Neural cell (in vitro differentiated cells): ENCODE measurements around the gene ACP6. TPM values are rescaled to one million over a fixed set of nuclear protein-coding genes. Genes with fewer than 3 reads are reported as not detected.
"Not testable (repeated sequence)": the region's sequence is repeated elsewhere in the genome, so short reads cannot be mapped to it uniquely, and the experiment has no call there.

Source experiments
- H2AFZ ChIP-seq: fragments of 200-600, 300-800 bp; sonication (generic), shearing (Covaris generic); 2 replicates; pipeline ENCODE4 v1.6.0; 2014; ENCODE audit warnings: low read depth, mild to moderate bottlenecking, antibody characterized with exemption, low read length, moderate library complexity
- H3F3A ChIP-seq: fragments of 200-600 bp; shearing (Covaris generic); 2 replicates; pipeline ENCODE4 v1.6.1; 2016; ENCODE audit warnings: mild to moderate bottlenecking, moderate library complexity, mixed read lengths, antibody characterized with exemption, low read length; ENCODE audit not compliant: insufficient read depth, poor library complexity, severe bottlenecking
- H3K27ac ChIP-seq: fragments of 200-600, 300-800 bp; sonication (generic), shearing (Covaris generic); 2 replicates; pipeline ENCODE4 v1.5.1; 2014; ENCODE audit warnings: mild to moderate bottlenecking, low read length, moderate library complexity
- H3K27me3 ChIP-seq: fragments of 300-800, 200-600 bp; sonication (generic), shearing (Covaris generic); 2 replicates; pipeline ENCODE4 v1.6.0; 2014; ENCODE audit warnings: mild to moderate bottlenecking, low read depth, low read length, moderate library complexity; ENCODE audit not compliant: insufficient read depth
- H3K36me3 ChIP-seq: fragments of 300-800, 200-600 bp; sonication (generic), shearing (Covaris generic); 2 replicates; pipeline ENCODE4 v1.5.1; 2014; ENCODE audit warnings: mild to moderate bottlenecking, antibody characterized with exemption, low read length, moderate library complexity; ENCODE audit not compliant: insufficient read depth
- H3K4me2 ChIP-seq: fragments of 300-800, 200-600 bp; sonication (generic), shearing (Covaris generic); 2 replicates; pipeline ENCODE4 v1.6.0; 2014; ENCODE audit warnings: mild to moderate bottlenecking, low read length
- H3K4me3 ChIP-seq: fragments of 300-800, 200-600 bp; sonication (generic), shearing (Covaris generic); 2 replicates; pipeline ENCODE4 v1.5.1; 2014; ENCODE audit warnings: mild to moderate bottlenecking, low read length, moderate library complexity
- H3K79me2 ChIP-seq: fragments of 200-600 bp; shearing (Covaris generic); replicated peaks from 2 replicates; pipeline ENCODE4 v1.6.0; 2014; ENCODE audit warnings: mild to moderate bottlenecking, low read length, moderate library complexity; ENCODE audit not compliant: insufficient read depth
- H3K9ac ChIP-seq: fragments of 300-800, 200-600 bp; sonication (generic), shearing (Covaris generic); 2 replicates; pipeline ENCODE4 v1.6.1; 2016; ENCODE audit warnings: mild to moderate bottlenecking, low read length, mixed read lengths
- H3K9me2 ChIP-seq: fragments of 200-600 bp; shearing (Covaris generic); 2 replicates; pipeline ENCODE4 v1.6.1; 2016; ENCODE audit warnings: mild to moderate bottlenecking, low read length, mixed read lengths; ENCODE audit not compliant: insufficient read depth
- H3K9me3 ChIP-seq: fragments of 200-600, 300-800 bp; sonication (generic), shearing (Covaris generic); 2 replicates; pipeline ENCODE4 v1.6.1; 2016; ENCODE audit warnings: mild to moderate bottlenecking, mixed run types, low read length, moderate library complexity, mixed read lengths
- H4K20me1 ChIP-seq: fragments of 200-600 bp; shearing (Covaris generic); 2 replicates; pipeline ENCODE4 v1.6.1; 2016; ENCODE audit warnings: mild to moderate bottlenecking, mixed run types; ENCODE audit not compliant: insufficient read depth
- EP300 ChIP-seq: fragments of 450-650 bp; conservative IDR thresholded peaks from 2 replicates; pipeline ENCODE4 v1.6.1; 2014; ENCODE audit warnings: antibody characterized with exemption, mild to moderate bottlenecking, moderate library complexity; ENCODE audit not compliant: poor library complexity, severe bottlenecking
- EZH2 ChIP-seq: fragments of 200-600, 300-800 bp; shearing (Covaris generic), sonication (generic); IDR thresholded peaks from 2 replicates; pipeline ENCODE4 v1.6.1; 2014; ENCODE audit warnings: antibody characterized with exemption, low read length, borderline replicate concordance, mild to moderate bottlenecking; ENCODE audit not compliant: insufficient read depth, poor library complexity, severe bottlenecking
- MXI1 ChIP-seq: fragments of 450-650 bp; conservative IDR thresholded peaks from 2 replicates; pipeline ENCODE4 v1.6.1; 2014; ENCODE audit warnings: antibody characterized with exemption, mild to moderate bottlenecking; ENCODE audit not compliant: poor library complexity, severe bottlenecking
- POLR2AphosphoS5 ChIP-seq: IDR thresholded peaks from 2 replicates; pipeline ENCODE4 v1.6.1; 2012
- RAD21 ChIP-seq: fragments of 450-650 bp; conservative IDR thresholded peaks from 2 replicates; pipeline ENCODE4 v1.6.1; 2014; ENCODE audit warnings: antibody characterized with exemption, mild to moderate bottlenecking, moderate library complexity
- REST ChIP-seq: IDR thresholded peaks from 2 replicates; pipeline ENCODE4 v1.6.1; 2012; ENCODE audit warnings: borderline replicate concordance
- SMC3 ChIP-seq: fragments of 450-650 bp; conservative IDR thresholded peaks from 2 replicates; pipeline ENCODE4 v1.6.1; 2014; ENCODE audit warnings: antibody characterized with exemption, mild to moderate bottlenecking, moderate library complexity; ENCODE audit not compliant: poor library complexity
- TAF1 ChIP-seq: IDR thresholded peaks from 2 replicates; pipeline ENCODE4 v1.6.1; 2012; ENCODE audit warnings: low read depth
- polyA plus RNA-seq: library from polyadenylated mRNA; depleted of rRNA; stranded (reverse); fragments of >200 nt; gene quantifications from 2 replicates; pipeline ENCODE4 v1.2.3, GENCODE V29; 2014
- TF ChIP-seq, protein P1 (sequence below): fragments of 450-650 bp; IDR thresholded peaks from 2 replicates; pipeline ENCODE4 v1.5.1; 2014; ENCODE audit warnings: antibody characterized with exemption, mild to moderate bottlenecking, moderate library complexity; ENCODE audit not compliant: poor library complexity, severe bottlenecking

ACP6 gene
- polyA plus RNA-seq, 1 donor from 2014 or later, result 2.9 TPM

GRCh38 chr1:147618077-147618569 is 52.2 kb downstream of the ACP6 start:
- Histone ChIP-seq H3K27me3 (no peaks in the 10 kb centered on the region), H3F3A (no peaks in the 10 kb centered on the region), H3K79me2 (no peaks in the 10 kb centered on the region), H3K27ac (no peak overlapping the region), H3K4me2 (no peak overlapping the region), H2AFZ (no peak overlapping the region), H3K9me2 (no peaks in the 10 kb centered on the region), H4K20me1 (no peaks in the 10 kb centered on the region), H3K9me3 (no peaks in the 10 kb centered on the region), H3K36me3 (peaks cover 37% of the 10 kb centered on the region), H3K4me3 (no peak overlapping the region), H3K9ac (no peak overlapping the region)
- TF ChIP-seq MXI1, result no peak
- no peak for TF ChIP-seq POLR2AphosphoS5
- TF ChIP-seq TAF1, result no peak
- TF ChIP-seq RAD21, result no peak
- no peak for TF ChIP-seq REST
- TF ChIP-seq SMC3, result no peak
- TF ChIP-seq EP300, result no peak
- TF ChIP-seq EZH2, result no peak
- TF ChIP-seq, protein P1, sequence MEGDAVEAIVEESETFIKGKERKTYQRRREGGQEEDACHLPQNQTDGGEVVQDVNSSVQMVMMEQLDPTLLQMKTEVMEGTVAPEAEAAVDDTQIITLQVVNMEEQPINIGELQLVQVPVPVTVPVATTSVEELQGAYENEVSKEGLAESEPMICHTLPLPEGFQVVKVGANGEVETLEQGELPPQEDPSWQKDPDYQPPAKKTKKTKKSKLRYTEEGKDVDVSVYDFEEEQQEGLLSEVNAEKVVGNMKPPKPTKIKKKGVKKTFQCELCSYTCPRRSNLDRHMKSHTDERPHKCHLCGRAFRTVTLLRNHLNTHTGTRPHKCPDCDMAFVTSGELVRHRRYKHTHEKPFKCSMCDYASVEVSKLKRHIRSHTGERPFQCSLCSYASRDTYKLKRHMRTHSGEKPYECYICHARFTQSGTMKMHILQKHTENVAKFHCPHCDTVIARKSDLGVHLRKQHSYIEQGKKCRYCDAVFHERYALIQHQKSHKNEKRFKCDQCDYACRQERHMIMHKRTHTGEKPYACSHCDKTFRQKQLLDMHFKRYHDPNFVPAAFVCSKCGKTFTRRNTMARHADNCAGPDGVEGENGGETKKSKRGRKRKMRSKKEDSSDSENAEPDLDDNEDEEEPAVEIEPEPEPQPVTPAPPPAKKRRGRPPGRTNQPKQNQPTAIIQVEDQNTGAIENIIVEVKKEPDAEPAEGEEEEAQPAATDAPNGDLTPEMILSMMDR, result no peak

- H3K9me2 ChIP-seq, H3K27me3 ChIP-seq, H3K79me2 ChIP-seq, H3K4me3 ChIP-seq, H3F3A ChIP-seq, H3K27ac ChIP-seq, H3K9ac ChIP-seq, H4K20me1 ChIP-seq, H3K9me3 ChIP-seq, H2AFZ ChIP-seq, H3K4me2 ChIP-seq: not testable (repeated sequence)
- H3K36me3 ChIP-seq, result peaks cover 40% of the 10 kb centered on the region
Measured at GRCh38 chr1:147614966-147615365, 55.4 kb downstream of the ACP6 start.

GRCh38 chr1:147613506-147613905 is 56.8 kb downstream of the ACP6 start:
- Histone ChIP-seq H3K9ac (no peak overlapping the region), H3F3A (no peaks in the 10 kb centered on the region), H3K9me3 (no peaks in the 10 kb centered on the region), H3K79me2 (no peaks in the 10 kb centered on the region), H3K27ac (no peak overlapping the region), H4K20me1 (no peaks in the 10 kb centered on the region), H3K9me2 (no peaks in the 10 kb centered on the region), H2AFZ (no peak overlapping the region), H3K27me3 (no peaks in the 10 kb centered on the region), H3K4me2 (no peak overlapping the region), H3K36me3 (peaks cover 32% of the 10 kb centered on the region), H3K4me3 (no peak overlapping the region)
- TF ChIP-seq MXI1, result no peak
- TF ChIP-seq RAD21, result no peak
- no peak for TF ChIP-seq POLR2AphosphoS5
- no peak for TF ChIP-seq SMC3
- TF ChIP-seq TAF1, result no peak
- no peak for TF ChIP-seq EP300
- no peak for TF ChIP-seq EZH2
- TF ChIP-seq REST, result no peak
- TF ChIP-seq, protein P1, result no peak
